GM12878 (cell line): ENCODE data around the gene CCNL1.
"Not testable (repeated sequence)": the region's sequence is repeated elsewhere in the genome, so short reads cannot be mapped to it uniquely, and the experiment has no call there.

Source experiments
- CBFB ChIP-seq: IDR thresholded peaks from 2 replicates; pipeline ENCODE4 v1.6.1; 2016; ENCODE audit warnings: antibody characterized with exemption, low read depth
- CTCF ChIP-seq, 3 experiments: IDR thresholded peaks in 2 of 3; conservative IDR thresholded peaks in 1 of 3; 2 replicates each; pipeline ENCODE4 v1.5.1; 2011; ENCODE audit warnings: low read depth in 3 of 3, low read length in 3 of 3, mild to moderate bottlenecking in 3 of 3, control low read depth in 2 of 3, moderate library complexity in 2 of 3, inconsistent platforms in 1 of 3, mixed read lengths in 1 of 3; ENCODE audit not compliant: control insufficient read depth in 2 of 3, insufficient read depth in 1 of 3; ENCODE audit errors: extremely low read depth in 1 of 3
- ELK1 ChIP-seq: IDR thresholded peaks from 2 replicates; pipeline ENCODE4 v1.6.1; 2012; ENCODE audit warnings: low read depth, low read length, improper control_type of control experiment
- EZH2 ChIP-seq: IDR thresholded peaks from 2 replicates; pipeline ENCODE4 v1.6.1; 2012; ENCODE audit warnings: low read depth, mild to moderate bottlenecking, control low read depth, inconsistent platforms, low read length, borderline replicate concordance; ENCODE audit not compliant: control insufficient read depth
- POLR2A ChIP-seq: IDR thresholded peaks from 2 replicates; pipeline ENCODE4 v1.6.1; 2011; ENCODE audit warnings: low read depth, mild to moderate bottlenecking, low read length
- PRDM15 ChIP-seq: fragments of 450-650 bp; formaldehyde crosslinking; IDR thresholded peaks from 2 replicates; pipeline ENCODE4 v1.4.0; 2020; ENCODE audit warnings: mild to moderate bottlenecking, moderate library complexity
- SUPT20H ChIP-seq: IDR thresholded peaks from 2 replicates; pipeline ENCODE4 v1.6.1; 2011; ENCODE audit warnings: low read depth, mild to moderate bottlenecking, low read length, moderate library complexity, borderline replicate concordance; ENCODE audit not compliant: control insufficient read depth

- not testable (repeated sequence) for TF ChIP-seq CTCF (IDR thresholded peaks at IDR 0.05 in 2 of 3, conservative IDR thresholded peaks at IDR 0.05 in 1 of 3; ENCODE audit: control insufficient read depth in 2 of 3, extremely low read depth in 1 of 3, insufficient read depth in 1 of 3, low read depth in 3 of 3, low read length in 3 of 3); CBFB; POLR2A; EZH2; SUPT20H; ELK1; PRDM15
Observed at GRCh38 chr3:157102595-157102994, 57.4 kb downstream of the CCNL1 start.
